ENCODE results near the gene LAPTM4A.

DNA sequence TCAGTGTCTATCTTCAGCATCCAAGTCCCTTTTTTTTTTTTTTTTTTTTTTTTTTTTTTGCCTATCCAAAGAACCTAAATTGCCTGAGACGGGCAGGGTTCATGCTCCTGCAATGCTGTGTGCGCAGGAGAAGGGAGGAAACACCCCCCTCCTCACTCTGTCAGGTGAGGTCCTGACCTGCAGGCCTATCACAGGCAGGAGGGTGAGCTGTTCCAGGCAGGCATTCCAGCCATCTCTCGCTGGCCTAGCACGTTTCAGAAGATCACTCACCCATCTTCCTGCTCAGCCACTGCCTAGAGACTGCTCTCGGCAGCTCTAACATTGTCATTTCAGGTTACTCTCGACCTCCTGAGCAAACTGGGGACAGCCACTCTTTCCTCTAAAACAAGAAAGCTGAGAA, 48.4 kb upstream of the LAPTM4A start:
- TF ChIP-seq POLR2AphosphoS5 (IDR thresholded peaks at IDR 0.05) (no peak), CTCF (IDR thresholded peaks at IDR 0.05) (no peak)

Measured in stomach (tissue), 4 donors.